ENCODE data around the gene NTPCR. TPM values are rescaled to one million over a fixed set of nuclear protein-coding genes. Genes with fewer than 3 reads are reported as not detected.

Gene NTPCR
- total and polyA plus RNA-seq, 2 donors (not counting 3 experiments of a cell fraction or from before 2014, with no cell fraction given) = 13.2 to 35.3 TPM

DNA sequence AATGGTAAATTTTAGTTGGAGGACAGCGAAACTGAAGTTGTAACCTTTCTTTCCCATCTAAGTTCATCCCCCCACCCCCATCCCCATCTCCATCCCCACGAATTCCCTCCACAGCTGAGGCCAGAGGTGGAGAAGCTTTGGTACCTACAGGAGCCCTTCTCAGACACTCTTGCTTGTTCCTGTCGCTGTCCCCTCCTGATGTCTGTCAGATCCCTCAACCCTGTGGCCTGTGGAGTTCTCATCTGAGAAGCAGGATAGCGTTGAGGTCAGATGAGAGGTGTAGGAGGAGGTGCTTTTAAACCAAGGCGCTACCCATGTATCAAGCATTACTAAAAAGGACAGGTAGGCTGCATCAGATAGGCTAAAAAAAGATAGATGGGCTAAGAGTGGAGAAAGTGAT is 769 bp downstream of the NTPCR start:
- no peaks in the 10 kb centered on the region for H3K27me3 ChIP-seq (ENCODE audit: control insufficient read depth in 2 of 2, insufficient read depth in 2 of 2, low read length in 2 of 2)
- no peaks in the 10 kb centered on the region for H4K20me1 ChIP-seq (replicated peaks; ENCODE audit: control insufficient read depth, extremely low read depth, insufficient read depth, low read length)
- peak; percentile 45 for DNase-seq (ENCODE audit: low read depth, low spot score)
- no peaks in the 10 kb centered on the region for H3K9me3 ChIP-seq (replicated peaks; ENCODE audit: control insufficient read depth, insufficient read depth, low read length)
- H3K27ac ChIP-seq (ENCODE audit: insufficient read depth, low read depth, low read length) = no peak overlapping the region
- H3K4me3 ChIP-seq (replicated peaks in 1 of 3; ENCODE audit: insufficient read depth in 1 of 3, low read depth in 1 of 3, low read length in 3 of 3) = peak overlapping the region; percentile 48 to 85 (median 64)
- ChIA-PET CTCF (interaction anchor here (0.8 to 2.9 kb wide), 3 partner anchors 13 to 162 kb away, joined by 3 to 23 read pairs (median 7); no protein-coding TSS in a partner anchor), POLR2A (interaction anchor here (0.6 kb wide), 1 partner anchor 220 kb away, joined by 7 read pairs; no protein-coding TSS in a partner anchor)
- H3K4me1 ChIP-seq (ENCODE audit: control insufficient read depth, extremely low read depth, insufficient read depth, low read length) = peaks cover 10% of the 10 kb centered on the region
- H3K9me1 ChIP-seq (replicated peaks; ENCODE audit: control insufficient read depth, extremely low read depth, insufficient read depth, low read length) = no peaks in the 10 kb centered on the region
- intact Hi-C loops (cut with micrococcal nuclease) = loop anchor here (2.0 to 5.0 kb wide), 5 partner anchors 144 to 1349 kb away; partner anchors contain the start of gene MAP10
- H3K4me2 ChIP-seq (ENCODE audit: insufficient read depth, low read length) = peak overlapping the region; percentile 82
- dilution Hi-C loops (cut with MboI; ENCODE audit: extremely low pct_ligation_motif_present, low sequenced_read_pairs) = no loop called here
- BruUV-seq (replicated peaks) = no TSS peak
- H3K36me3 ChIP-seq (ENCODE audit: control insufficient read depth in 2 of 2, extremely low read depth in 1 of 2, insufficient read depth in 2 of 2, low read length in 2 of 2) = no peaks in the 10 kb centered on the region
- no peak overlapping the region for H3K9ac ChIP-seq (replicated peaks; ENCODE audit: extremely low read depth, insufficient read depth, low read length)
- TF ChIP-seq EZH2 (IDR thresholded peaks at IDR 0.05; ENCODE audit: borderline replicate concordance, low read depth, low read length, severe bottlenecking) = no peak
- TF ChIP-seq JUN (IDR thresholded peaks at IDR 0.05; ENCODE audit: borderline replicate concordance, insufficient read depth, insufficient read length, low read depth) = no peak
- TF ChIP-seq POLR2AphosphoS5 (IDR thresholded peaks at IDR 0.05; ENCODE audit: insufficient read depth, low read depth, low read length) = no peak
- TF ChIP-seq MYC (IDR thresholded peaks at IDR 0.05; ENCODE audit: low read depth, low read length) = no peak
- TF ChIP-seq, protein P1, sequence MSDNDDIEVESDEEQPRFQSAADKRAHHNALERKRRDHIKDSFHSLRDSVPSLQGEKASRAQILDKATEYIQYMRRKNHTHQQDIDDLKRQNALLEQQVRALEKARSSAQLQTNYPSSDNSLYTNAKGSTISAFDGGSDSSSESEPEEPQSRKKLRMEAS (IDR thresholded peaks at IDR 0.05; ENCODE audit: insufficient read depth, insufficient read length) = no peak
- TF ChIP-seq GATA2 (IDR thresholded peaks at IDR 0.05; ENCODE audit: insufficient read depth, insufficient read length, low read depth, low read length) = no peak
- TF ChIP-seq POLR2A (IDR thresholded peaks at IDR 0.05; ENCODE audit: low read depth, low read length) = no peak
- TF ChIP-seq FOS (IDR thresholded peaks at IDR 0.05; ENCODE audit: borderline replicate concordance, insufficient read depth, low read length) = no peak
- TF ChIP-seq, protein P2, sequence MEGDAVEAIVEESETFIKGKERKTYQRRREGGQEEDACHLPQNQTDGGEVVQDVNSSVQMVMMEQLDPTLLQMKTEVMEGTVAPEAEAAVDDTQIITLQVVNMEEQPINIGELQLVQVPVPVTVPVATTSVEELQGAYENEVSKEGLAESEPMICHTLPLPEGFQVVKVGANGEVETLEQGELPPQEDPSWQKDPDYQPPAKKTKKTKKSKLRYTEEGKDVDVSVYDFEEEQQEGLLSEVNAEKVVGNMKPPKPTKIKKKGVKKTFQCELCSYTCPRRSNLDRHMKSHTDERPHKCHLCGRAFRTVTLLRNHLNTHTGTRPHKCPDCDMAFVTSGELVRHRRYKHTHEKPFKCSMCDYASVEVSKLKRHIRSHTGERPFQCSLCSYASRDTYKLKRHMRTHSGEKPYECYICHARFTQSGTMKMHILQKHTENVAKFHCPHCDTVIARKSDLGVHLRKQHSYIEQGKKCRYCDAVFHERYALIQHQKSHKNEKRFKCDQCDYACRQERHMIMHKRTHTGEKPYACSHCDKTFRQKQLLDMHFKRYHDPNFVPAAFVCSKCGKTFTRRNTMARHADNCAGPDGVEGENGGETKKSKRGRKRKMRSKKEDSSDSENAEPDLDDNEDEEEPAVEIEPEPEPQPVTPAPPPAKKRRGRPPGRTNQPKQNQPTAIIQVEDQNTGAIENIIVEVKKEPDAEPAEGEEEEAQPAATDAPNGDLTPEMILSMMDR (IDR thresholded peaks at IDR 0.05; ENCODE audit: extremely low read depth in 1 of 2, insufficient read depth in 1 of 2, low read depth in 1 of 2, low read length in 2 of 2) = no peak
- H2AFZ ChIP-seq (ENCODE audit: low read depth, low read length) = peak overlapping the region; percentile 77
- no peaks in the 10 kb centered on the region for H3K79me2 ChIP-seq (ENCODE audit: control insufficient read depth, insufficient read depth, low read length)
- no peak for FAIRE-seq
